Right lobe of liver (tissue), 6 donors: ENCODE data around the gene QPCTL. TPM values are rescaled to one million over a fixed set of nuclear protein-coding genes. Genes with fewer than 3 reads are reported as not detected.
"Not testable (repeated sequence)": the region's sequence is repeated elsewhere in the genome, so short reads cannot be mapped to it uniquely, and the experiment has no call there.

ENCODE experiments used
- ATAC-seq, 4 donors: fragments of 200-7000 bp; cut with Tn5 transposase; one replicate each; pipeline ENCODE4 v1.9.1; 2020; ENCODE audit warnings: mild to moderate bottlenecking in 4 of 4, moderate library complexity in 4 of 4
- DNase-seq, 3 donors: peaks; one replicate each; pipeline ENCODE4 v3.0.0-alpha.2; 2020
- H3K27ac ChIP-seq, 3 donors: fragments of 200-600 bp; one replicate each; pipeline ENCODE4 v1.8.0; 2022
- H3K27me3 ChIP-seq, 2 donors: fragments of 200-600 bp; one replicate each; pipeline ENCODE4 v1.8.0; 2022
- H3K36me3 ChIP-seq, 4 donors: fragments of 200-600 bp; sonication (generic) in 1 of 4; one replicate each; pipeline versions ENCODE4 v1.5.1 to v1.8.0; 2017 to 2022; ENCODE audit warnings: control low read depth in 1 of 4
- H3K4me1 ChIP-seq, 4 donors: fragments of 200-600 bp; sonication (generic) in 1 of 4; one replicate each; pipeline versions ENCODE4 v1.5.1 to v1.8.0; 2017 to 2022; ENCODE audit warnings: control low read depth in 1 of 4
- H3K4me3 ChIP-seq, 3 donors: fragments of 200-600 bp; one replicate each; pipeline ENCODE4 v1.8.0; 2022
- H3K9me3 ChIP-seq, 4 donors: fragments of 200-600 bp; sonication (generic) in 1 of 4; one replicate each; pipeline versions ENCODE4 v1.5.1 to v1.8.0; 2017 to 2022; ENCODE audit warnings: control low read depth in 1 of 4
- CTCF ChIP-seq, 4 donors: fragments of 200-600 bp in 3 of 4; fragments of 450-650 bp in 1 of 4; IDR thresholded peaks; one replicate each; pipeline versions ENCODE4 v1.5.1 to v1.8.0; 2016 to 2022; ENCODE audit warnings: antibody characterized with exemption in 4 of 4, mild to moderate bottlenecking in 2 of 4
- POLR2A ChIP-seq: fragments of 450-650 bp; IDR thresholded peaks from one replicate; pipeline ENCODE4 v1.6.1; 2017; ENCODE audit warnings: antibody characterized with exemption, mild to moderate bottlenecking
- WGBS: methylation state at CpG from one replicate; pipeline ENCODE4 v1.1.6; 2018; ENCODE audit warnings: low coverage, low lambda C conversion rate; ENCODE audit not compliant: insufficient coverage; ENCODE audit errors: missing lambda C conversion rate; 5-methylcytosine and 5-hydroxymethylcytosine counted together
- intact Hi-C, 2 donors: fragments of 100-400 bp; cut with DNase I; formaldehyde crosslinking; loops; one replicate each; pipeline versions ENCODE4 v1.11.2 to v1.14.1; 2022
- total RNA-seq, 6 experiments: library from RNA; depleted of rRNA in 2 of 6; stranded (reverse); fragments of >200 nt in 2 of 6; fragmentation: NEBNext Ultra II Directional in 3 of 6; extraction: Animal tissue kit (Norgen Biotek cat#: 25700) in 3 of 6; gene quantifications; one replicate each; pipeline versions ENCODE4 v1.1.0 to v1.2.4, GENCODE V29; 2016 to 2023
- donor health status: DM: no; HTN: yes; CAD: no.
- donor health status: DM: no; HTN: no; CAD: no.
- donor health status: DM: no; HTN: no; CAD: no.
- donor health status: DM: no; HTN: yes; CAD: no.
- donor health status: DM: no; HTN: yes; CAD: no.

QPCTL gene
- total RNA-seq, 6 experiments from 2014 or later, result 4.4 to 6.9 (median 5.9) TPM

- intact Hi-C loops, result no loop called here
- peak; percentile 9 to 48 (median 30) for ATAC-seq
- H3K27ac ChIP-seq, result no peak overlapping the region
- peaks cover 0 to 4% of the 10 kb centered on the region in 2 donors for H3K27me3 ChIP-seq
- TF ChIP-seq CTCF (IDR thresholded peaks at IDR 0.05) (no peak), POLR2A (no peak)
- 2% methylated on average over 13 of the region's 49 CpGs for WGBS
- peak; percentile 51 to 68 (median 58) for DNase-seq
- H3K9me3 ChIP-seq, result no peaks in the 10 kb centered on the region
- peaks cover 0 to 4% (median 2%) of the 10 kb centered on the region in 4 donors for H3K4me1 ChIP-seq
- no peaks in the 10 kb centered on the region for H3K36me3 ChIP-seq
- H3K4me3 ChIP-seq, result peak overlapping the region in 1 of 3 donors; percentile 16
These were observed 14.9 kb upstream of the QPCTL start for GRCh38 chr19:45677351-45678230.

GRCh38 chr19:45681391-45682015 is 11.0 kb upstream of the QPCTL start:
- Histone ChIP-seq H3K27ac (peak overlapping the region in 1 of 3 donors; percentile 55), H3K9me3 (no peaks in the 10 kb centered on the region), H3K27me3 (peaks cover 0 to 4% of the 10 kb centered on the region in 2 donors), H3K36me3 (peaks cover 0 to 16% (median under 1%) of the 10 kb centered on the region in 4 donors), H3K4me3 (peak overlapping the region; percentile 21 to 48 (median 29)), H3K4me1 (peaks cover 0 to 4% (median 2%) of the 10 kb centered on the region in 4 donors)
- peak; percentile 95 to 99 (median 98) for ATAC-seq
- DNase-seq, result peak; percentile 86 to 90 (median 86)
- TF ChIP-seq CTCF (IDR thresholded peaks at IDR 0.05) (peak; percentile 96 to 99 (median 98)), POLR2A (peak; percentile 20)
- 11% methylated on average over 7 of the region's 51 CpGs for WGBS
- intact Hi-C loops, result no loop called here

GRCh38 chr19:45682117-45682516 is 10.3 kb upstream of the QPCTL start:
- ATAC-seq, result no peak
- intact Hi-C loops, result no loop called here
- WGBS, result 84% methylated on average over 6 of the region's 8 CpGs

GRCh38 chr19:45682908-45683307 is 9.6 kb upstream of the QPCTL start:
- Histone ChIP-seq H3K4me3 (no peak overlapping the region), H3K36me3 (peaks cover 0 to 29% (median 8%) of the 10 kb centered on the region in 4 donors), H3K27ac (no peak overlapping the region), H3K4me1 (peaks cover 0 to 4% (median 2%) of the 10 kb centered on the region in 4 donors), H3K27me3 (no peaks in the 10 kb centered on the region), H3K9me3 (no peaks in the 10 kb centered on the region)
- intact Hi-C loops, result no loop called here
- ATAC-seq (no peak), DNase-seq (no peak)
- TF ChIP-seq CTCF (IDR thresholded peaks at IDR 0.05) (no peak), POLR2A (no peak)
- WGBS, result 63% methylated on average over 4 of the region's 5 CpGs

More at GRCh38 chr19:45682117-45682516, 10.3 kb upstream of the QPCTL start:
- TF ChIP-seq POLR2A (no peak), CTCF (IDR thresholded peaks at IDR 0.05) (no peak)
- no peak for DNase-seq
- Histone ChIP-seq H3K27me3 (peaks cover 0 to under 1% of the 10 kb centered on the region in 2 donors), H3K4me3 (no peak overlapping the region), H3K27ac (no peak overlapping the region), H3K36me3 (peaks cover 0 to 21% (median 4%) of the 10 kb centered on the region in 4 donors), H3K4me1 (peaks cover 0 to 4% (median 2%) of the 10 kb centered on the region in 4 donors), H3K9me3 (no peaks in the 10 kb centered on the region)

- peaks cover 0 to 34% (median 10%) of the 10 kb centered on the region in 4 donors for H3K36me3 ChIP-seq
- DNase-seq, H3K27me3 ChIP-seq, ATAC-seq, H3K4me3 ChIP-seq, H3K27ac ChIP-seq, intact Hi-C loops, H3K4me1 ChIP-seq, H3K9me3 ChIP-seq: not testable (repeated sequence)
- 83% methylated on average over 8 of the region's 11 CpGs for WGBS
These were observed 7.4 kb upstream of the QPCTL start for GRCh38 chr19:45685045-45685444.
